Breast epithelium (tissue), 3 donors: ENCODE data around the gene IQGAP2.

Experiments
- CTCF ChIP-seq, 3 donors: fragments of 450-650 bp; IDR thresholded peaks; one replicate each; pipeline ENCODE4 v1.5.1; 2016 to 2017; ENCODE audit warnings: antibody characterized with exemption in 3 of 3, mild to moderate bottlenecking in 3 of 3, moderate library complexity in 3 of 3
- POLR2A ChIP-seq: fragments of 450-650 bp; IDR thresholded peaks from one replicate; pipeline ENCODE4 v1.6.1; 2016; ENCODE audit warnings: antibody characterized with exemption, mild to moderate bottlenecking, moderate library complexity
- POLR2AphosphoS5 ChIP-seq, 3 donors: sonication (generic); formaldehyde crosslinking; IDR thresholded peaks; one replicate each; pipeline ENCODE4 v1.6.1; 2017; ENCODE audit warnings: antibody characterized with exemption in 3 of 3

- TF ChIP-seq CTCF (IDR thresholded peaks at IDR 0.05) (no peak), POLR2AphosphoS5 (IDR thresholded peaks at IDR 0.05) (no peak), POLR2A (no peak)
These were observed 125.7 kb downstream of the IQGAP2 start for GRCh38 chr5:76528547-76529331.
